Transverse colon (tissue), 4 donors: ENCODE data around the gene CCNDBP1. TPM values are rescaled to one million over a fixed set of nuclear protein-coding genes. Genes with fewer than 3 reads are reported as not detected.
"Not testable (repeated sequence)": the region's sequence is repeated elsewhere in the genome, so short reads cannot be mapped to it uniquely, and the experiment has no call there.

Experiments
- DNase-seq: peaks from one replicate; pipeline ENCODE4 v3.0.0-alpha.2; 2019
- H3K27ac ChIP-seq, 4 donors: fragments of 200-600 bp; sonication (generic); 2 replicates each; pipeline ENCODE4 v1.5.1; 2016 to 2018; ENCODE audit warnings: inconsistent platforms in 4 of 4
- H3K27me3 ChIP-seq: fragments of 200-600 bp; sonication (generic); 2 replicates; pipeline ENCODE4 v1.5.1; 2017; ENCODE audit warnings: inconsistent platforms
- H3K36me3 ChIP-seq, 4 donors: fragments of 200-600 bp; sonication (generic); 2 replicates each; pipeline ENCODE4 v1.5.1; 2017 to 2019; ENCODE audit warnings: inconsistent platforms in 4 of 4
- H3K4me1 ChIP-seq, 4 donors: fragments of 200-600 bp; sonication (generic); 2 replicates each; pipeline ENCODE4 v1.5.1; 2017 to 2020; ENCODE audit warnings: inconsistent platforms in 4 of 4
- H3K4me3 ChIP-seq, 4 donors: fragments of 200-600 bp; sonication (generic); 1 replicate in 1 of 4; 2 replicates in 3 of 4; pipeline versions ENCODE4 v1.5.1 to v1.6.1; 2017 to 2019; ENCODE audit warnings: inconsistent platforms in 4 of 4
- H3K9me3 ChIP-seq, 2 donors: fragments of 200-600 bp; sonication (generic); 2 replicates each; pipeline ENCODE4 v1.5.1; 2017 to 2019; ENCODE audit warnings: inconsistent platforms in 2 of 2
- EP300 ChIP-seq: sonication (generic); formaldehyde crosslinking; IDR thresholded peaks from one replicate; pipeline ENCODE4 v1.6.1; 2017; ENCODE audit warnings: antibody characterized with exemption, low read depth
- POLR2A ChIP-seq: fragments of 450-650 bp; IDR thresholded peaks from one replicate; pipeline ENCODE4 v1.6.1; 2016; ENCODE audit warnings: antibody characterized with exemption, mild to moderate bottlenecking, moderate library complexity
- POLR2AphosphoS5 ChIP-seq, 3 donors: sonication (generic); formaldehyde crosslinking; IDR thresholded peaks; one replicate each; pipeline ENCODE4 v1.6.1; 2016; ENCODE audit warnings: antibody characterized with exemption in 3 of 3
- WGBS, 2 donors: methylation state at CpG; one replicate each; pipeline ENCODE4 v1.1.5; 2018; ENCODE audit warnings: low coverage in 1 of 2; 5-methylcytosine and 5-hydroxymethylcytosine counted together
- in situ Hi-C, 4 donors: fragments of 200-750 bp; cut with MboI; loops; one replicate each; pipeline versions ENCODE4 v1.15.0 to v1.15.1; 2017; ENCODE audit warnings: low sequenced_read_pairs in 3 of 4, low pct_ligation_motif_present in 1 of 4, low pct_unique_long_range_greater_than_20kb in 1 of 4
- intact Hi-C: fragments of 100-400 bp; cut with DNase I; formaldehyde crosslinking; loops from one replicate; pipeline ENCODE4 v1.15.1; 2023; ENCODE audit warnings: low total_unique reads
- total RNA-seq, 4 donors: library from RNA; depleted of rRNA; stranded (reverse); fragments of >200 nt; gene quantifications; one replicate each; pipeline ENCODE4 v1.1.0, GENCODE V29; 2016
- TF ChIP-seq, protein P1 (sequence below), 5 experiments: fragments of 200-600 bp in 3 of 5; fragments of 450-650 bp in 2 of 5; sonication (generic) in 3 of 5; IDR thresholded peaks; 1 replicate in 2 of 5; 2 replicates in 3 of 5; pipeline ENCODE4 v1.5.1; 2016 to 2017; ENCODE audit warnings: antibody characterized with exemption in 5 of 5, inconsistent platforms in 3 of 5, mild to moderate bottlenecking in 2 of 5, moderate library complexity in 1 of 5

CCNDBP1 gene
- total RNA-seq, 4 donors from 2014 or later, result 20.7 to 120 (median 80.0) TPM

DNA sequence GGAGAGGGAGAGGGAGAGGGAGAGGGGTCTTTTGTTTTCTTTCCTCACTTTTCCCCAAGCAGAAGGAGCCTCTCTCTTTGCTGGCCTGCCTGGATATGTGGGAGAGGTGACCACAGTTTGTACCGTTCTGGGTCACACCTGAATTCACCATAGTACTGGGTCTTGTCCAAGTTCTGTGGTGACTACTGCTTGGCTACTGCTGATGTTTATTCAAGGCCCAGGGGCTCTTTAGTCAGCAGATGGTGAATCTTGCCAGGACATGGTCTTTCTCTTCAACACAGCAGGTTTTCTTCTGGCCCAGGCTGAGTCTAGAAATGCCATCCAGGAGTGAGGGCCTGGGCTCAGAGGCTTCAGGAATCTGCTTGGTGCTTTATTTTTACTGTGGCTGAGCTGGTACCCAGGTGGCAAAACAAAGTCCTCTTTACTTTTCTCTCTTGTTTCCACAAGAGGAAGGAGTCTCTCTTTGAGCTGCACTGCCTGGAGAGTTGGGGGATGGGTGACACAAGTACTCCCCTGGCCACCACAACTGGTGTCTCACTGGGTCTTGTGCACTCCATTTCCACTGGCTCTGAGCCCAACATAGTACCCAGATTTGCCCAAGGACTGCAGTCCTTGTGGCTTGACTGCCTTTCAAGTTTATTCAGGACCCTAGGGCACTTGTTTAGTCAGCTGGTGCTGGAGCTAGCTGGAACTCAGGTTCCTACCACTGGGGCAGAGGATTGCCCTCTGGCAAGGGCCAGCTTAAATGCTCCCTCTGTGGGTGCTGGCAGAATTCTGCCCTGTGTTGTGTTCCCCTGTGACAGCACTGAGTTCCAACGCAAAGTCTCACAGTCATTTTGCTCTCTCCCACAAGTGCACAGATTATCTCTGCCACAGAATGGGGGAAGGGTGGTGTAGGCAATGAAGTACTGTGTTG is 16.8 kb upstream of the CCNDBP1 start:
- Histone ChIP-seq H3K4me3 (no peak overlapping the region), H3K27me3 (no peaks in the 10 kb centered on the region), H3K36me3 (peaks cover 0 to 39% (median 13%) of the 10 kb centered on the region in 4 donors), H3K4me1 (peaks cover 0 to 5% (median 0%) of the 10 kb centered on the region in 4 donors), H3K9me3 (no peaks in the 10 kb centered on the region), H3K27ac (peak overlapping the region; percentile 11 to 54 (median 33))
- in situ Hi-C loops (no loop called here), intact Hi-C loops (no loop called here)
- DNase-seq, result no peak
- 58 to 71% methylated on average over 1 to 2 of the region's 2 CpGs for WGBS, 2 donors
- TF ChIP-seq POLR2A (no peak), EP300 (no peak), POLR2AphosphoS5 (IDR thresholded peaks at IDR 0.05) (no peak)
- TF ChIP-seq, protein P1, sequence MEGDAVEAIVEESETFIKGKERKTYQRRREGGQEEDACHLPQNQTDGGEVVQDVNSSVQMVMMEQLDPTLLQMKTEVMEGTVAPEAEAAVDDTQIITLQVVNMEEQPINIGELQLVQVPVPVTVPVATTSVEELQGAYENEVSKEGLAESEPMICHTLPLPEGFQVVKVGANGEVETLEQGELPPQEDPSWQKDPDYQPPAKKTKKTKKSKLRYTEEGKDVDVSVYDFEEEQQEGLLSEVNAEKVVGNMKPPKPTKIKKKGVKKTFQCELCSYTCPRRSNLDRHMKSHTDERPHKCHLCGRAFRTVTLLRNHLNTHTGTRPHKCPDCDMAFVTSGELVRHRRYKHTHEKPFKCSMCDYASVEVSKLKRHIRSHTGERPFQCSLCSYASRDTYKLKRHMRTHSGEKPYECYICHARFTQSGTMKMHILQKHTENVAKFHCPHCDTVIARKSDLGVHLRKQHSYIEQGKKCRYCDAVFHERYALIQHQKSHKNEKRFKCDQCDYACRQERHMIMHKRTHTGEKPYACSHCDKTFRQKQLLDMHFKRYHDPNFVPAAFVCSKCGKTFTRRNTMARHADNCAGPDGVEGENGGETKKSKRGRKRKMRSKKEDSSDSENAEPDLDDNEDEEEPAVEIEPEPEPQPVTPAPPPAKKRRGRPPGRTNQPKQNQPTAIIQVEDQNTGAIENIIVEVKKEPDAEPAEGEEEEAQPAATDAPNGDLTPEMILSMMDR (IDR thresholded peaks at IDR 0.05), result no peak

DNA sequence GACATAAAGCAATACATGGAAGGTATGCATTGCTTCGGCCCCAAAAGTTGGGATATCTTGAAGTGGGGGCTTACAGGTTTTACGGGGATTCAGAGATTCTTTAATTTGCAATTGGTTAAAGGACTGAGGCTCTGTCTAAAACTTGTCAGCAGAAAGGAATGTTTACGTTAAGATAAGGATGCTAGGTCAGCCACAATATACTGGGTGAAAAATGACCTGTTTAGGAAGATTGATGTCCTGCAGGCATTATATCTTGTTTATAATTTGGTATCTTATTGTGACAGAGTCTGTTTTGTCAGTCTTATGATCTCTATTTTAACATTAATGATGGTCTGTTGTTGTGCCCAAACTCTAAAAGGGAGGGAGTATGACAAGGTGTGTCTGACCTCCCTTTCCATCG is 15.3 kb upstream of the CCNDBP1 start:
- WGBS, 2 donors, result 89 to 91% methylated on average over 4 of the region's 4 CpGs
- Histone ChIP-seq H3K4me3 (no peak overlapping the region), H3K27me3 (no peaks in the 10 kb centered on the region), H3K4me1 (peaks cover 0 to 5% (median 0%) of the 10 kb centered on the region in 4 donors), H3K36me3 (peaks cover 0 to 44% (median 20%) of the 10 kb centered on the region in 4 donors), H3K9me3 (no peaks in the 10 kb centered on the region), H3K27ac (no peak overlapping the region)
- DNase-seq, result no peak
- in situ Hi-C loops, result no loop called here
- TF ChIP-seq POLR2A (no peak), EP300 (no peak), POLR2AphosphoS5 (IDR thresholded peaks at IDR 0.05) (no peak)
- TF ChIP-seq, protein P1 (IDR thresholded peaks at IDR 0.05), result no peak
- intact Hi-C loops, result no loop called here

DNA sequence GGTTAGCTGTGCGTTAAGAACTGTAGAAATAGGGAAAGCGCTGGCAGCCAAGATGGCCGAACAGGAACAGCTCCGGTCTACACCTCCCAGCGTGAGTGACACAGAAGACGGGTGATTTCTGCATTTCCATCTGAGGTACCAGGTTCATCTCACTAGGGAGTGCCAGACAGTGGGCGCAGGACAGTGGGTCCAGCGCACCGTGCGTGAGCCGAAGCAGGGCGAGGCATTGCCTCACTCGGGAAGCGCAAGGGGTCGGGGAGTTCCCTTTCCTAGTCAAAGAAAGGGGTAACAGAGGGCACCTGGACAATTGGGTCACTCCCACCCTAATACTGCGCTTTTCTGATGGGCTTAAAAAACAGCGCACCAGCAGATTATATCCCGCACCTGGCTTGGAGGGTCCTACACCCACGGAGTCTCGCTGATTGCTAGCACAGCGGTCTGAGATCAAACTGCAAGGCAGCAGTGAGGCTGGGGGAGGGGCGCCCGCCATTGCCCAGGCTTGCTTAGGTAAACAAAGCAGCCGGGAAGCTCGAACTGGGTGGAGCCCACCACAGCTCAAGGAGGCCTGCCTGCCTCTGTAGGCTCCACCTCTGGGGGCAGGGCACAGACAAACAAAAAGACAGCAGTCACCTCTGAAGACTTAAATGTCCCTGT is 9.4 kb upstream of the CCNDBP1 start:
- in situ Hi-C loops, H3K9me3 ChIP-seq, H3K4me3 ChIP-seq, H3K27me3 ChIP-seq, intact Hi-C loops, H3K27ac ChIP-seq, H3K4me1 ChIP-seq, DNase-seq: not testable (repeated sequence)
- 96% methylated on average over 25 of the region's 25 CpGs; no CpG with 5 or more reads in 1 of the 2 donors for WGBS, 2 donors
- peaks cover 0 to 42% (median 14%) of the 10 kb centered on the region in 4 donors for H3K36me3 ChIP-seq

DNA sequence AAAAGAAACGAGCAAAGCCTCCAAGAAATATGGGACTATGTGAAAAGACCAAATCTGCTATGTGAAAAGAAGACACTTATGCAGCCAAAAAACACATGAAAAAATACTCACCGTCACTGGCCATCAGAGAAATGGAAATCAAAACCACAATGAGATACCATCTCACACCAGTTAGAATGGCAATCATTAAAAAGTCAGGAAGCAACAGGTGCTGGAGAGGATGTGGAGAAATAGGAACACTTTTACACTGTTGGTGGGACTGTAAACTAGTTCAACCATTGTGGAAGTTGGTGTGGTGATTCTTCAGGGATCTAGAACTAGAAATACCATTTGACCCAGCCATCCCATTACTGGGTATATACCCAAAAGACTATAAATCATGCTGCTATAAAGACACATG is 8.1 kb upstream of the CCNDBP1 start:
- H3K4me3 ChIP-seq, H3K4me1 ChIP-seq, intact Hi-C loops, in situ Hi-C loops, H3K27me3 ChIP-seq, DNase-seq, H3K27ac ChIP-seq, H3K9me3 ChIP-seq: not testable (repeated sequence)
- 94 to 100% methylated on average over 1 to 2 of the region's 2 CpGs for WGBS, 2 donors
- peaks cover 0 to 34% (median 11%) of the 10 kb centered on the region in 4 donors for H3K36me3 ChIP-seq

DNA sequence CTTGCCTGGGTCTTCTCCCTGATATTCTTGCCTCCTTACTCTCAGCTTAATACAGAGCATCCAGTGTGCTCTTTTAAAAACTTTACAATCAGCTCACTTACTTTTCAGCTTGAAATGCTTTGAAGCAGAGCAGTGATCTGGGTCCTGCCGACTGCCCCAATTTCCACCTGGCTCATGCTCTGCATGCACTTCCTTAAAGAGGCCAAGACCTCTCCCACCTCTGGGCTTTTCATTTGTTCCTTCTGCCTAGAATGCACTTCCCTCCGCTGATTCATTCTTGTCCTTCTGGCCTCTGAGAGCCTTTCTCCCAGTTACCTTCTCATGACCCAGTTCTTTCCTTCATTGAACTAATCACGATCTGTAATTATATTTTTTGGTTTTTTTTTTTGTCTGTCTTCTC is 1.9 kb upstream of the CCNDBP1 start:
- intact Hi-C loops (no loop called here), in situ Hi-C loops (no loop called here)
- Histone ChIP-seq H3K27ac (no peak overlapping the region), H3K4me3 (no peak overlapping the region), H3K9me3 (no peaks in the 10 kb centered on the region), H3K36me3 (peaks cover 0 to 12% (median 0%) of the 10 kb centered on the region in 4 donors), H3K27me3 (no peaks in the 10 kb centered on the region), H3K4me1 (peaks cover 8 to 18% (median 13%) of the 10 kb centered on the region in 4 donors)
- TF ChIP-seq POLR2AphosphoS5 (IDR thresholded peaks at IDR 0.05), result no peak
- no peak for TF ChIP-seq EP300
- TF ChIP-seq, protein P1 (IDR thresholded peaks at IDR 0.05), result no peak
- no peak for TF ChIP-seq POLR2A
- DNase-seq, result no peak
- WGBS, 2 donors, result 69 to 81% methylated on average over 3 of the region's 3 CpGs
